ENCODE data around the gene RNF103.
"Not testable (repeated sequence)": the region's sequence is repeated elsewhere in the genome, so short reads cannot be mapped to it uniquely, and the experiment has no call there.

RNF103 gene

DNA sequence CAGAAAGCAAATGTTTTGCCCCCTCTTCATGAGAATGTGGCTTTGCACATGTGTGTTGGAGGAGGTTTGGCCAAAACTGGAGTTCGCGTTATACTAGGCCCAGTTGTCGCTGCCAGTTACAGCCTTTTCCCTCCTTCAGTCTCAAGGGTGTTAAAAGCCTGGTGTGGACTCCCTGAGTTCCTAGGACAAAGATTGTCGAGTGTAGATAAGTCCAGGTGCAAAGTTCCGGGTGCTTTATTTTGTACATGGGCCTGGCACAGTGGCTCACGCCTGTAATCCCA lies 542 bp upstream of the RNF103 start:
- in situ Hi-C loops (cut with MboI; ENCODE audit: low sequenced_read_pairs): no loop called here

DNA sequence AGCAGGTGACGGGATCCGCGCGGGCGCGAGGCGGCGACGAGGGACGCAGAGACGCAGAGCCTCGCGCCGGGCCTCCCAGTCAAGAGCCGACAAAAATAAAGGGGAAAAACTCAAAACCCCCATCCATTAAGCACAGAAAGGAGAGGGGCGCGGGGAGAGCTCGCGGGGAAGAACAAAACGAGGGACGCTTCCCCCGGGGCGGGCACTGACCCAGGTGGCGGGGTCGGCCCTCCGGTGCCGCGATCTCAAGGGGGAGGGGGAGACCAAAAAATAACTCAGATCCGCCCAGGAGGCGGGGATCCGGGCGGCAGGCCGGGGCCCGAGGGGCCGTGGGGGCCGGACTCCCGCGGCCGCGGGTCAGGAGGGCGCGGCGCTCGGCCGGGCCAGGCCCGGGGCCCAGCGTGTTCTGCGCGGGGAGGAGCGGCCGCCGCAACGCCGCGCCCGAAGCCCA lies 597 bp downstream of the RNF103 start:
- in situ Hi-C loops (cut with MboI; ENCODE audit: low sequenced_read_pairs): no loop called here

DNA sequence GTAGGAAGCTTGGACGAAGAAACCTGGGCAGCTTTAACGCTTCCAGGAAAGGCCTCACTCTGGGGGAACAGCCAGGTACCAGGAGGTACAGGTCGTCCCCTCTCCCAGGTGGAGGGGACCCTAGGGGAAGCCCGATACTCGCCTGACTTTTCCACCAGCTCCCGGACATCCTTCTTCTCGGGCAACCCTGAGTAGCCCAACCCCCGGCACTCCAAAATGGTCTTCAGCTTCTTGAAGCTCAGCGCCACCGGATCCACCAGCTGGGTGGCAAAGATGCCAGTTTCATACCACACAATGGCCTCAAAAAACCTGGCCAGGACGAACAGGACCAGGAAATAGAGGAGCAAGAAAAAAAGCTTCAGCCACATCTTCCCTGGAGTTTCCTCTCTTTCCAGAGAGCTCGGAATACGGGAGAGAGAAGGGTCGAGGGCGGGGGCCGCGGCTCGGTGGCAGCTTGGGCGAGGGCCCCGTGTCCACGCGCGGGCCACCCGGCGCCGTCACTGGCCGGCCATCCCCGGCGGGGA lies 1.1 kb downstream of the RNF103 start:
- in situ Hi-C loops (cut with MboI; ENCODE audit: low sequenced_read_pairs): no loop called here

DNA sequence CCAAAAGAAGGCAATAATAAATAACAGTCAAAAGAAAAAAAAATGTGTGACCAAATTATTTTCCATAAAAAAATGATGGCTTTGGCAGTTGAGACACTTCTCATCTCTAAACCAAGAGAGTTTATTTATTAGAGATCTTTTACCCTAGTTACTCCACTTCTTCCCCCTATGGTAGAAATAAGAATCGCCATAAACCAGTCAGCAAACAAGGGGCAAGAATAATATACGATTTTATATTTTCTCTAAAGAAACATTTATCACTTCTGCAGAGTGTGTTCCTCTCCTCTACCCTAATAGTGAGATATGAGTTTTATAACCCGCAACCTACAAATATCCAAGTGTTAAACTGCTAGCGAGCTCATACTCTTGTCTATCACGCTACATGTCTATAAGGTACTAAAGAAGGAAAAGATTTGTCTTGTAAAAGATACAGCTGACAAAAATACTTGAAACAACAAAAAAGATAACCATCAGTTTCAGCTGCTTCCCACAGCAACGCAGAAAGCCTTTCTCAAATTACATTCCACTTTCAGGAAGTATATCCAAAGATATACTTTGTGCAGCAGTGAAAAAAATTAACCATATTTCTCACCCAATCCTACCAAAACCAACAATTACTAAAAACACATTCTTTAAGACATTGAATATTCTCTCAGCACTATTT lies 2.3 kb downstream of the RNF103 start:
- in situ Hi-C loops (cut with MboI; ENCODE audit: low sequenced_read_pairs): no loop called here

DNA sequence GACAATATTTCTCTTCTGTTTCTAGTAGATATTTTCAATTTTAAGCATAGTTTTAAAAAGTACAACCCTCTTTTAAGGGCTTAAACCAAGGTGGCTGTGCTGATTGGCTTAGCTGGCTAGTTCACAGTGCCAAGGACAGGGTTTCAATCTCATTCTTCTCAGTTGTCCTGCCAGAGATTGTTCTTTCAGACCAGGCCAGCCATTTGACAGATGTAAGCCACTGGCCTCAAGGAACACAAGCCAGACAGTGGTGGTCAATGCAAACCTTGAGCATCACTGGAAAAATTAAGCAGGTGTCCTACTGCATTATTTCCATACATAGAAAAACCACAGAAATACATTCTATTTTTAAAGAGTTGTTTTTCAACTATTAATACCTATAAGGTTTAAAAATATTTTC lies 5.9 kb downstream of the RNF103 start:
- in situ Hi-C loops (cut with MboI; ENCODE audit: low sequenced_read_pairs): no loop called here

DNA sequence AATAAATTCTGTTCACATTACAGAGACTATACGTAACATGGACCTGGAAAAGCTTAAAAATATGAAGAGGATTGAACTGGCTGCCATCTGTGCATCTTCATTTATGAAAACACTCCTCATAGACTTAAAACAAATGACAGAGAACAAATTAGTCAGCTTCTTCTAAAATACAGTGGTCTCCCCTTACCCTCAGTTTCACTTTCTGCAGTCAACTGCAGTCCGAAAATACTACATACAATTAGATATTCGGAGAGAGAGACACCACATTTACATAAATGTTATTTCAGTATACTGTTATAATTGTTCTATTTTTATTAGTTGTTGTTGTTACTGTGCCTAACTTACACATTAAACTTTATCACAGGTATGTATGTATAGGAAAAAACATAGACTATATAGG lies 6.5 kb downstream of the RNF103 start:
- in situ Hi-C loops (cut with MboI; ENCODE audit: low sequenced_read_pairs): no loop called here

DNA sequence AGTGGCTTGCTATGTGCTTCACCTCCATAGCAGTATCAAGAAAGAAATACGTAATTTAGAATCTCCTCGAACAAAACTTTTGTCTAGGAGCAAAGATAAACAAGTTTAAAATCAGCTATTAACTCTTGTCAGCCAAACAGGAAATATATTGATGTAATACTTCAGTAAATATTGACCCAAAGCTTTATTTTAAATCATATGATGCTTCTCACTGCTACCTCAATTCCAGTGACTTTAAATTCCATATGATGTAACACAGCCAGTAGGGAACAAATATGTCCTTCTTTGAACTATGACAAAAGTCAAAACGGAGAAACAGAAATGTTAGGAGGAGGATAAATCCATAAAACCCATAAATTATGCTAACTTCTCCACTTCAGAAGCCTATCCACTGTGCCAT lies 7.2 kb downstream of the RNF103 start:
- in situ Hi-C loops (cut with MboI; ENCODE audit: low sequenced_read_pairs): no loop called here

DNA sequence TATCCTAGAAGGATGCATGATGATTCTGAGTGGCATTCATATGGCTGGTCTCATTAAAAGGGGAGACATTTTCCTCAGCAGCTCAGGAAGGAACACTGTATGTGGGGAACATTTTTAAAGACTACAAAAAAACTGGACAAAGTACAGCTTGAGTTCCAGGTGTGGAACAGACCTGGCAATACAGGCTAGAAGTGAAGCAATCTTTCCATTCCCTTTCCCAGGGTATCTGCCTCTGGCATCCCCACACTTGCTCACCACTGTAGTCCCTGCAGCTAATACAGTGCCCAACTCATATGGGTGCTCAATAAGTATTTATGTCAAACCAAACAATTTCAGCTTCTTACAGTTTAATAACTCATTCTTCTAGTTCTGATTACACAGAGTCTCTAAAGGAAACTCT lies 8.1 kb downstream of the RNF103 start:
- in situ Hi-C loops (cut with MboI; ENCODE audit: low sequenced_read_pairs): no loop called here

DNA sequence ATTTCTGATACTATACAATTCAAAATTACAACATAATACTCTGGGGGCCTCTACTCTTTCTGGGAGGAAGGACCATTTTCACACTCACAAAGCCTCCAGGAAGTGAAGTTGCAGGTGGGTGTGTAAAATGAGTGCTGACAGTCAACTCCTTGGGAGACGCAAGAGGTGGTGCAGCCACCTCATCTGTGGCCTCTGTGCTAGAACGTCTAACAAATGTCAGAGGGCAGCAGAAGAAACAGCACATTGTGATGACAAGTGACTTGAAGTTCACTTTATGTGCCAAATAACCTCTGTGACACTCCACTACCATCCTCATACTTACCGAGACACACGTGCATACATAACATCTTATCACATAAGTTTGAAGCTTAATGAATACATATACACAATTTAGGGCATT lies 10.2 kb downstream of the RNF103 start:
- in situ Hi-C loops (cut with MboI; ENCODE audit: low sequenced_read_pairs): no loop called here

DNA sequence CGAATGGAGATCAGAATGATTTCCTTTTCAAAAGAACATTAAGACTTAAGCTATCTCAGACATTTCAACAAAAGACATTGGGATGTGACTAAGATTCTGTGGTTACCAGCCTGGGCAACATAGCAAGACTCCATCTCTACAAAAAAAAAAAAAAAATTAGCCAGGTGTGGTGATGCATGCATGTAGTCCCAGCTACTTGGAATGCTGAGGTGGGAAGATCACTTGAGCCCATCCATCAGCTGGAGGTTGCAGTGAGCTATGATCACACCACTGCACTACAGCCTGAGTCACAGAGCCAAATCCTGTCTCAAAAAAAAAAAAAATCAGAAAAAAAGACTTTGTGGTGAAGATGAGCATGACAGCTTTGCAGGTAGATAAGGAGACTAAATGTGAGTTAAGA lies 12.8 kb downstream of the RNF103 start:
- in situ Hi-C loops (cut with MboI; ENCODE audit: low sequenced_read_pairs): no loop called here

DNA sequence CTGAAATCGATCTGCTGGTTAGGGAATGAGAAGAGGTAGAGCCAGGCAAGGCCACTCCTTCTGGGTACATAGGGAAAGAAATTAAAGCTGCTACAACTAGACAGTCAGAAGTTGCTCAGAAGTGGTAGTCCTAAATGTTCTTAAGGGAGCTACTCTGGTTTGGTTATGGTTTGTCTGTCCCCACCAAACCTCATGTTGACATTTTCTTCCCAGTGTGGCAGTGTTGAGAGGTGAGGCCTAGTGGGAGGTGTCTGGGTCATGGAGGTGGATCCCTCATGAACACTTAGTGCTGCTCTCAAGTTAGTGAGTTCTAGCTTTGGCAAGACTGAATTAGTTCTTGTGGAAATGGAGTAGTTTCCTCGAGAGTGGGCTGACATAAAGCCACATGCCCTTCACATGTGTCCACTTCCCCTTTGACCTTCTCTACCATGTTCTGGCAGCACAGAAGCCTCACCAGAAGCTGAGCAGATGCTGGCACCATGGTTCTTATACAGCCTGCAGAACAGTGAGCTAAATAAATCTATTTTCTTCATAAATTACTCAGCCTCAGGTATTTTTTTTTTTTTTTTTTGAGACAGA lies 14.7 kb downstream of the RNF103 start:
- in situ Hi-C loops (cut with MboI; ENCODE audit: low sequenced_read_pairs): no loop called here

DNA sequence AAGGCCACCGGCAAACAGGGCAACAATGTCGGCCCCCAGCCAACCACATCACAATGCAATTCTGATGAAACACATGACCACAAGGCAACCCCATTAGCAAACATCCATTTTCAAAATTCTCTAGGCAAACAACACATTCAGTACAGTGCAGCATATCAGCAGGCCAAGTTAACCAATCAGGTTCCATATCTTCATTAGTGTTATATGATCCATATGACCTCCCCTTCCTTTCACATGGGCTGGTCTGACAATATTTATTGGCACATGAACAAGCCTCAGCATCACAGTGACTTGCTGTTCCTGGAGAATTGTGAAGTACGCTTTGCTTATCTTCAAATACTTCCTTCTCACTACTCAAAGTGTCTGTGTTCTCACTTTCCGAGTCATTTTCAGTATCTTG lies 19.8 kb downstream of the RNF103 start:
- in situ Hi-C loops (cut with MboI; ENCODE audit: low sequenced_read_pairs): no loop called here

DNA sequence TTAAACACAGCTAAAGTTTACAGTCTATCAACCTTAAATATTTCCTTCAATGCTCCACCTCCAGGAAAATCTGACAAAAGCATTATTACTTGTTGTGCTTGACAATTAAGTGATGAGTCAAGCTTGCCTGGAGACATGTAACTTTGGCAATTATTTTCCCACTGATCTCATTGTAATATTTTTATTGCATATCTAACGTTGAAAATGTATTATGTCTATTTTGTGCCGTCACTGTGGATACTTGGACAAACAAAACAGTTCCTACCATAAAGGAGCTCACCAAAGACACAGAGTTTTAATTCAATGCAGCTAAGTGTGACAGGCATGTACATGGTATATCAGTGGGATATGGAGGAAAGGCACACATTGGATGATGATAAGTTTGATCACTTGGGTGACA lies 24.7 kb downstream of the RNF103 start:
- in situ Hi-C loops (cut with MboI; ENCODE audit: low sequenced_read_pairs): no loop called here

DNA sequence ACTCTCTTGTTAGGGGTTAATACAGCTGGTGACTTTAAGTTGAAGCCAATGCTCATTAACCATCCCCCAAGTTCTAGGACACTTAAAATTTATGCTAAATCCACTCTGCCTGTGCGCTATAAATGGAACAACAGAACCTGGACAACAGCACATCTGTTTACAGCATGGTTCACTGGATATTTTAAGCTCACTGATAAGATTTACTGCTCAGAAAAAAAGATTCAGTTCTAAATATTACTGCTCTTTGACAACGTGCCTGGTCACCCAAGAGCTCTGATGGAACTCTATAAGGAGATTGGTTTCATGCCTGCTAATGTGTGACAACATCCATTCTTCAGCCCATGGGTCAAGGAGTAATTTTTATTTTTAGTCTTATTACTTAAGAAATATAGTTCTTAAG lies 27.5 kb downstream of the RNF103 start:
- in situ Hi-C loops (cut with MboI; ENCODE audit: low sequenced_read_pairs): no loop called here

DNA sequence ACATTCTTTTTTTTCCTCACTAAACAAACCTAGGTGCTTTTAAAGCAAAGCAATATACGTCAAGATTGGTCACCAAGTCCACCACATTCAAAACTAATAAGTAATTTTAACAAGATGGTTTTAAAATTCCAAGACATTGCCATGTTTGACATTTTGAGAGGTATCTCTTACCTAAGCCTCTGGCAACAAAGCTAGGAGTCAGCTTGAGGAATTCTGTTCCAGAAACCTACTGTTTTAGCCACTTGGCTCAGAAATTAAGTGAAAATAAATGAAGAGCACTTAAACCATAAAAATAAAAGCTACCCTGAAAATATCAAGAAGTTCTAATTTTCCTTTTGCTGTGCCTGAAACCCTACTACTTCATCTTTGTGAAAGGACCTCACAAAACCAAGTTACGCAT lies 30.4 kb downstream of the RNF103 start:
- in situ Hi-C loops (cut with MboI; ENCODE audit: low sequenced_read_pairs): no loop called here

DNA sequence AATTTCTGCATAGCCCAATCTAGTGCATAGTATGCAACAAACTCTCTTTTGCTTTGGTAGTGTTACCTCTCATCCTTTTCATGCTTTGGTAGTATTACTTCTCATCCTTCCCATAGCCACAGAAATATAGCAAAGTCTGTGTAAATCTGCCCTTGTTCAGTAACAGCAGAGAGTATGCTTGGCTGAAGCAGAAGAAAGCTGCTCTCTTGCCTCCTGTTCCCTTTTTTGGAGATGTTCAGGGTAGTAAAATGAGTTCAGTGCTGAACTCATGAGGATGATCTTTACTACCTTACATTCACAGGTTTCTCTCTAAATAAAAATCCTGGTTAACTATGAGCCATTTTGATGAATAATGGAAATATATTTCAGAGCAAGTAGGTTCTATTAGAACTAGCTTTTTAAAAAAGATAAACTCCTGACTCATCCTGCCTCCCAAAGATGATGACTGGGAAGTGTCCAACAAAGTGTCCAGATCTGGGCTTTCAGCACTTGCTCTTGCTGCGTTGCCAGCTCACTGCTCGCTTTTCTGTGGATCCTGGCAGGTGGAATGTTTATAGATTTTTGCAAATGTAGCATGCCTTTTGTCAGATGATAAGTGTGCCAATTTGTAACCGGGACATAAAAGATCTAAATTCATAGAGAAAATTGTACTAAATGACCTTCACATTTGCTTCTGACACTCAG lies 31.0 kb downstream of the RNF103 start:
- in situ Hi-C loops (cut with MboI; ENCODE audit: low sequenced_read_pairs): no loop called here

DNA sequence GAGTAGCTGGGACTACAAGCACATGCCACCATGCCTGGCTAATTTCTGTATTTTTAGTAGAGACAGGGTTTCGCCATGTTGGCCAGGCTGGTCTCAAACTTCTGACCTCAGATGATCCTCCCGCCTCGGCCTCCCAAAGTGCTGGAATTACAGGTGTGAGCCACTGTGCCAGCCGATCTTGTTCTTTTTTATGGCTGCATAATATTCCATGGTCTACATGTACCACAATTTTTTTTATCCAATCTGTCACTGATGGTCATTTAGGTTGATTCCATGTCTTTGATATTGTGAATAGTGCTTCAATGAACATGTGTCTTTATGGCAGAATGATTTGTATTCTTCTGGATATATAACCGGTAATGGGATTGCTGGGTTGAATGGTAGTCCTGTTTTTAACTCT lies 34.0 kb downstream of the RNF103 start:
- in situ Hi-C loops (cut with MboI; ENCODE audit: low sequenced_read_pairs): not testable (repeated sequence)

DNA sequence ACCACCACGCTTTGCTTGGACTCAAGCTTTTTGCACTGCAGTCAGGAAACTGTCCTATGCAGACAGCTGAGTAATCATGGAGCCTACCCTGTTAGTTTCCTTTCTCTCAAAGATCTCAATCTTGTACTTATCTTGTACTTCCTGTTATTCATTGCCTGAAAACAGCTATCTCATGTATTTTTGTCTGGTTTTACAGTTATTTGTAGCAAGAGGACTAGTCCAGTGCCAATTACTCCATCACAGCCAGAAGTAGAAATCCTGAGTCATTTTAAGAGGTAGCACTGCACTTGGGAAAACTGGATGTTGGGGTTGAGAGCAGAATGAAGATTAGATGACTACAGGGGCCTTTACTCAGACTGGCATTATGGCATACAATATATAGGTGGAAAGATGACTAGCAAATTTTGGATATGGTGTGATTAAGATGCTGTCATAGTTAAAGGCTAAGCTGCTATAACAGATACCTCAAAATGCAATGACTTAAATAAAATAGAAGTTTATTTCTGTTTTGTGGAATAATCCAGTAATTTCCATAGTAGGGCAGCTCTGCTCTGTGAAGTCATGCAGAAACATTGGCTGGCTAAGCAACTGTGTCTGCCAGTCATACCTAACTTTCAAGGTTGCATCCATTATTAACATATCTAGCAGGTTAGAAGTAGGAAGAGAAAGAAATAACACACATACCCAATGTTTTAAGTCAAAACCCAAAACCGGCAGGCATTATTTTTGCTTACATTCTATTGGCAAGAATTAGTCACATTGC lies 39.3 kb downstream of the RNF103 start:
- in situ Hi-C loops (cut with MboI; ENCODE audit: low sequenced_read_pairs): no loop called here

DNA sequence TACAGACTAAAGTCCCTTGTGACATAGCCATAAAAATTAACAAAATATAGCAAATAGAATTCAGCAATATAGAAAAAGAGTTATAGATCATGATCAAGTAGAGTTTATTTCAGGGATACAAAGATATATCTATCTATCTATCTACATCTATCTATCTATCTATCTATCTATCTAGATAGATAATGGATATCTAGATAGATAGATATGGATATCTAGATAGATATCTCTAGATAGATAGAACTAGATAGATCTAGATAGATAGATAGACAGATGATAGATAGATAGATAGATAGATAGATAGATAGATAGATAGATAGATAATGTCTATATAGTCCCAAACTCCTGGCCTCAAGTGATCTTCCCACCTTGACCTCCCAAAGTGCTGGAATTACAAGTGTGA lies 43.1 kb downstream of the RNF103 start:
- in situ Hi-C loops (cut with MboI; ENCODE audit: low sequenced_read_pairs): no loop called here

DNA sequence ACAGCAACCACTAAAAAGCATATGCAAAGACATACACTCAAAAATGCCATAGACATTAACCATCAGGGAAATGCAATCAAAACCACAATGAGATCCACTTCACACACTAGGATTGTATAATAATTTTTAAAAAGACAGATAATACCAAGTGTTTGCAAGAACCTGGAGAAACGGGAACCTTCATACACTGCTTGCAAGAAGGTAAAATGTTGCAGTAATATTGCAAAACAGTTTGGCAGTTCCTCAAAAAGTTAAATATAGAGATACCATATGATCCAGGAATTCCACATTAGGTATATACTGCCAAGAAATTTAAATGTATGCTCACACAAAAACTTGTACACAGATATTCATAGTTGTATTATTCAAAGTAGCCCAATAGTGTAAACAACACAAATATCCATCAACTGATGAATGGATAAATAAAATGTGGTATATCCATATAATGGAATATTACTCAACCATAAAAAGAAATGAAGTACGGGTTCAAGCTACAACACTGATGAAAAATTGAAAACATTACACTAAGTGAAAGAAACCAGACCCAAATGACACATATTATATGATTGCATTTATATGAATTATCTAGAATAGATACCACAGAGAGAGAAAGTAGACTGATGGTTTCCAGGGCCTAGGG lies 45.7 kb downstream of the RNF103 start:
- in situ Hi-C loops (cut with MboI; ENCODE audit: low sequenced_read_pairs): no loop called here

DNA sequence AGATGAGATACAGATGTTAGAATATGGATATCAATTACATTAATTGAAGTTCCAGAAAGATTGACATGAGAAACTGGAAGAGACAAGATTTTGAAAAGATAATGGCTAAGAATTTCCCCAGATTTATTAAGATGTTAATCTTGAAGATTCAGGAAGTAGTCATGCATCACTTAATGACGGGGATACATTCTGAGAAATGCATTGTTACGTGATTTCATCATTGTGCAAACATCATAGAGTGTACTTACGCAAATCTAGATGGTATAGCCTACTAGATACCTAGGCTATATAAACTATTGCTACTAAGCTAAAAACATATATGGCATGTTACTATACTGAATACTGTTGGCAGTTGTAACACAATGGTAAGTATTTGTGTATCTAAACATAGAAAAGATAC lies 53.6 kb downstream of the RNF103 start:
- in situ Hi-C loops (cut with MboI; ENCODE audit: low sequenced_read_pairs): no loop called here

Measured in HL-60/S4 treated with phorbol 12-myristate 13-acetate at 8.2 ng/mL for 4 days and 3 days (cell line).